GM18858 (cell line): ENCODE data around the gene PRDX5.

Experiments used
- ATAC-seq: cut with Tn5 transposase; IDR thresholded peaks from one replicate; pipeline ENCODE4 v1.9.1; 2021; ENCODE audit not compliant: unreplicated experiment

Gene PRDX5

DNA sequence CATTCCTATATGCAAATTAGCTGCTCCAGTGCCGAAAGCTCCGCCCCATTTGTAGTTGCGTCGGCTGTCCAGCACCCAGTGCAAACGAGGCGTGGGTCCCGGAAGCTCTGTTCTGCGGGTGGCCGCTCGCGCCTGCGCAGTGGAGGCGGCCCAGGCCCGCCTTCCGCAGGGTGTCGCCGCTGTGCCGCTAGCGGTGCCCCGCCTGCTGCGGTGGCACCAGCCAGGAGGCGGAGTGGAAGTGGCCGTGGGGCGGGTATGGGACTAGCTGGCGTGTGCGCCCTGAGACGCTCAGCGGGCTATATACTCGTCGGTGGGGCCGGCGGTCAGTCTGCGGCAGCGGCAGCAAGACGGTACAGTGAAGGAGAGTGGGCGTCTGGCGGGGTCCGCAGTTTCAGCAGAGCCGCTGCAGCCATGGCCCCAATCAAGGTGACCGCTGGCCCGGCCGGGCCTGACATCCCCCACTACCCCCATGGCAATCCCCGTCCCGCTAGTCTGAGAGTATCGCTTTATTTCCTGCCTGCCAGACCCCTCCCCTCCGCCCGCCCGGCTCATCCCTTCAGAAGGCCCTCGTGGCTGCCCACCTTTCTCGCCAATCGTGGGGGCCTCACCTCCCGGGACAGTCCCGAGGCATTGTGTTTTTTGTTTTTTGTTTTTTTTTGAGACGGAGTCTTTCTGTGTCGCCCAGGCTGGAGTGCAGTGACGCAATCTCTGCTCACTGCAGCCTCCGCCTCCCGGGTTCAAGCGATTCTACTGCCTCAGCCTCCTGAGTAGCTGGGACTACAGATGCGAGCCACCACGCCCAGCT lies at the start of gene PRDX5:
PRDX5 (plus strand) TSS at position 161 of the 805 bp plus-strand sequence; CDS start at position 256, 95 bp downstream.
- ATAC-seq = peak; percentile 63

DNA sequence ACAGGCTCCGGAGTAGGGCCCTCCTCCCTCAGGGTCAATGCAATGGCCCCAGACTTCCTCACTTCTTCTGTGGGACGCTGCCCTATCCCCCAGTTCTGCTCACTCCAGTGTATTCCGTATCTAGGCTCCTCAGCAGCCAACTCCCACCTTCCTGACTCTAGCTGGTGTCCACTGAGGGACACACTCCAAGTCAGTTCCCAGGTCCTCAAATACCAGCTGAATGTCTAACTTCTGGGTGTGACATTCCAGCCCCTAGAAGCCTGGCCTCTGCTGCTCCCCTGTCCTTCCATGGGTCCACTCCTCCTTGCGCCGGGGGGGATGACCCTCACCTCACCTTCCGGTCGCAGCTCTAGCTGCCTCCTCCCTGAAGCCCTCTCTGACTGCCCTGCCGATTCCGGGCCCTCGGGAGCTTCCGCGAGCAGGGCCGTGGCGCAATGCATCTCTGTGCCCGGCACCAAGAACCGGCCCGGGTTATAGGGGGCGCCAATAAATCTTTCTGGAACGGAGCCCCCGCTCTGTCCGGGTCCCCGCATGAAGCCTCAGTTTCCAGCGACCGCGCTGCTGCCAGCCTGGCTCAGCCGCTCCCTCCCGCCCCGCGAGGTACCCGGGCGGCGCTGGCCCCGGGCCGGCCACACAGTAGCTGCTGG lies 48.9 kb upstream of the PRDX5 start:
- ATAC-seq = no peak

DNA sequence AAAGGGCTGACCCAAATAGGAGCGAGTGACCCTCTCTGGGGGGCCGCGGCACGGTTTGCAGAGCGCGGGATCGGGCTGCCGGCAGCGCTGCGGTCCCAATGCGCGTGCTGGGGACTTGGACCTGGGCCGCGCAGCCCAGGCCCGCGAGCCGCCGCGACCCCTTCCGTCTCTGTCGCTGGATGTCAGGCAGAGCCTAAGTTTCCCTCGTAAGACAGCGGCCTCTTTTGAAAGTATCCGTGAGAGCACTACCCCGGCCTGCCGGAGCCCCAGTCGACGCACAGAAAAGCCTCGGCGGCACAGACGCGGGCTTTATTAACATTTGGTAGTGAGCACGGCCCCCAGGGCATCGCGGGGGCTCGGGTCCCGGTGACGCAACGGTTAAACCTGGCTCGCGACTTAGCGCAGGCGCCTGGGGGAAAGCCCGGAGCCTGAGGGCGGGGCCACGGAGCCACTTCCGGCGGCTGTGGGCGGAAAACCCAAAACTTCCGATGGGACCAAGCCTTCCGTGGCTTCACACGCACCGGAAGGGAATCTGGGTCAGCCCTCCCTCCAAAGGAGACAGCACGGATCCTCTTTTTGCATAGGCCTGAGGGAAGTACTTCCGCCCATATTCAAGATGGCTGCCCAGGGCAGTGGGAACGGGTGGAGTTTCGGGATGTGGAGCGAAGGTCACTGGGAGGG lies 48.2 kb upstream of the PRDX5 start:
- ATAC-seq = peak; percentile 54

DNA sequence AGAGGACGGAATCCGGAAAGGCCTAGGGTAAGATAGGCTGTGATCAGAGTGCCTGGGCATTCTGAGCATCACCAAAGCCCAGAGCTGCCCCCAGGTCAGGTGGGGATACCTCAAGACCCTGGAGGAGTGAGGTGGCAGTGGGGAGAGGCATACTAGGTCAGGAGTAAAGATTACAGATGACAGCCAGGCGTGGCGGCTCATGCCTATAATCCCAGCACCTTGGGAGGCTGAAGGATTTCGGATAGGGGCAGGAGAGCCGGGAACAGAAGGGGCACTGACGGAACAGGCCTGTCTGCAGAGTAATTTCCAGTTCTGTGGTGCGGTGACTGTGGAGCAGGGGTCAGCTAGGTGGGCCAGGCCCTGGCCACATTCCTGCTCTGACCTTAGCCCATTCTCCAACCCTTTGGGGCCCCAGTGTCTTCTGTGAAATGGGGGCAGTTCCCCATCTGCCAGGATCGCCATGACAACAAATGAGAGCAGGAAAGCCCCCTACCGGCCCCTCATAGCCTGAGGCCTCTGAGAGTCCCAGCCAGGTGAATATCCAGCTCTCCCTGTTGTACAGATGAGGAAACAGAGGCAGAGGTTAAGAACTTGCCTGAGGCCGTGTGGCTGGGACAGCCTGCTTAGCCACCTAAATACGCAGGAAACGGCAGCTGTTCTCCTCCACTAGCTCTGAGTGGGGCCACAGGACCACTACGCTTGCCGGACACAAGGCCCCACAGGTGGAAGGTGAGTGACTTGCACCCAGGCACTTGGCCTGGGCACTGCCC lies 42.7 kb upstream of the PRDX5 start:
- no peak for ATAC-seq

DNA sequence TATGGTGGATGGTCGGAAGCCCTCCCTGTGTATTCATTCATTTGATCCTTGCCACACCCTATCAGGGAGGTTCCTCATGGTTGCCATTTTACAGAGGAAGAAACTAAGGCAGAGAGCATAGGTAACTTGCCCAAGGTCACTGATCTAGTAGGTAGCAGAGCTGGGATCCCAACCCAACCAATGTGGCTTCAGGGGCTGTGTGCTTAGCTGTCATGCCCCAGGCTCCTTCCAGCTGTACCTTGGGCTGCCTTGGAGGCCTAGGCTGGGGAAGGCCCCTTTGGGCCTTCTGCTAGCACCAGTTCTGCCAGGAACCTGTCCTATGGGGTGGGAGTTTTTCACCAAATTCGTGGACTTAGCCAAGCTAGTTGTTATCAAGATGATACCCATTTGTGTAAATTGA lies 42.1 kb upstream of the PRDX5 start:
- no peak for ATAC-seq

DNA sequence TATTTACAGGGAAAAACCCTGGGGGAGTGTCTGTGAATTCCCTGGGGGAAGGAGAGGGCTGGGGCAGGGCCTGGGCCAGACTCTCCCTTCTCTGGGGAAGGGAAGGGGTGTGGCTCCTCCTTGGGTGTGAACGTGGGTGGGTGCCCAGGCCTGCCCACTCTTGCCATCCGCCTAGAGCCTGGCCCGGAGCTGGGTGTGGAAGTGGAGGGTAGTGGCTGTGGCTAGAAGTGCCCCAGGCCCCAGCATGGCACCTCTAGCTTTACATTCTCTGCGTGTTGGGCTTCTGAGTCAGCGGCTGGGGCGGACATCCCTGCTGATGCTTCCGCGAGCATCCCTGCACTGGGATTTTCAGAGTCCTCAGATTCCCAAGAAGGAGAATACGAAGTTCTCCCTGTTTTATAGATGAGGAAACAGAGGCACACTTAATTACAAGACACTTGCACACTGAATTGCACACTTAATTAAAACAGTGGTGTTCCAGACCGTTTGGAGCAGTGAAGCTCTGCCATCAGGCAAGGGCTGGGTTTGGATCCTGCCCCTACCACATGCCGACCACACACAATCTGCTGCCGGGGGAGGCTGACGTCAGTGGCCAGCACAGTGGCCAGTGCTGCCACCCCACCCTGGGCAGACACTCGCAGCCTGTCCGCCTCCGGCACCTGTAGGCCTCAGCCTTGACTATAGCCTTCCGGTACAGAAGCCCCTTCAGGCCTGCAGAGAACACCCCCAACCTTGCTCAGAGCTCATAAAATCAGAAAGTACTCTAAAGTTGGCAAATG lies 41.1 kb upstream of the PRDX5 start:
- no peak for ATAC-seq

DNA sequence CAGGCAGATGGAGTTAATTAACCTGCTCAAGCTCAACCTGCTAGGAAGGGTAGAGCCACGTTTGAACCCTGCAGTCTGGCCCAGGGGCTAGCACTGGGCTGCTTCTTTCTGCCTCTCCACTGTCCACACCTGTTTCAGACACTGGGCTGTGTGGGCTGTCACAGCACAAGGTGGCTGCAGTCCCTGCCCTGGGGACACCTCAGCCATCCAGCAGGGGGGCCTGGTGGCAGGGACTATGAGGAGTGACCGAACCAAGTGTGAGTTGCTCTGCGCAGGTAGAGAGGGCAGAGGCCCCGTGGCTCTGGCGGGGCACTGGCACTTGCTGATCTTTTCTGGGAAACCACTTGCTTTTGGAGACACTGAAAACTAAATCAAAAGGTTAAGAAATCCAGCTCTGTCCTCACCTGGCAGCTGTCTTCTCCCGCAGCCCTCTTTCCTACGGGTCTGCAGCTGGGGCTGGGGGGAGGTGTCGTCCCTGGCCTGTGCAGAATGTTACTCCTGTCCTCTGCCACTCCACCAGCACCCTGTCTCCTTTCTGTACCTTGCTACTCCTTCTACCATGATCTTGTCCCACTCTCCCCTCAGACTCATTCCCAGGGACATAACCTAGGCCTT lies 39.2 kb upstream of the PRDX5 start:
- no peak for ATAC-seq

DNA sequence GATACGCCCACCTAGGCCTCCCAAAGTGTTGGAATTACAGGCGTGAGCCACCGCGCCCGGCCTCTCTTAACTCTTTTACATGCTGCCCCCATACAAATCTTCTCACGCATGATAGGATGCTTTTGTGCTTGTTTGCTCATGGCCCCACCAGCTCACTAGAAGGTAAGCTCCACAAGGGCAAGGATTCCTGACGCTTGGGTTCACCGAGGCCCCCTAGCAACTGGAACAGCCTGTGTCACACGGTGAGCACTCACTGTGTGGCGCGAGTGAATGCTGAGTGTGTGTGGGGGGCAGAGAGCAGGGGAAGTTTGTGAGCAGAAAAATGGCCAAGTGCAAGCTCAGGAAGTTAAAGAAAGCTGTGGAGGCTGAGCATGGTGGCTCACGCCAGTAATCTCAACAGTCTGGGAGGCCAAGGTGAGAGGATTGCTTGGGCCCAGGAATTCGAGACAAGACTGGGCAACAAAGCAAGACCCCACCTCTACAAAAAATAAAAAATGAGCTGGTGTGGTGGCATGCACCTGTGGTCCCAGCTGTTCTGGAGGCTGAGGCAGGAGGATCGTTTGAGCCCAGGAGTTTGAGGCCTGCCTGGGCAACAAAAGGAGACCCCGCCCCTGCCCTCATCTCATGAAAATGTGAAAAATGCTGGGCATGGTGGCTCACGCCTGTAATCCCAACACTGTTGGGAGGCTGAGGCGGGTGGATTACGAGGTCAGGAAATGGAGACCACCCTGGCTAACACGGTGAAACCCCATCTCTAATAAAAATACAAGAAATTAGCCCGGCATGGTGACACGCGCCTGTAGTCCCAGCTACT lies 35.8 kb upstream of the PRDX5 start:
- ATAC-seq = no peak

DNA sequence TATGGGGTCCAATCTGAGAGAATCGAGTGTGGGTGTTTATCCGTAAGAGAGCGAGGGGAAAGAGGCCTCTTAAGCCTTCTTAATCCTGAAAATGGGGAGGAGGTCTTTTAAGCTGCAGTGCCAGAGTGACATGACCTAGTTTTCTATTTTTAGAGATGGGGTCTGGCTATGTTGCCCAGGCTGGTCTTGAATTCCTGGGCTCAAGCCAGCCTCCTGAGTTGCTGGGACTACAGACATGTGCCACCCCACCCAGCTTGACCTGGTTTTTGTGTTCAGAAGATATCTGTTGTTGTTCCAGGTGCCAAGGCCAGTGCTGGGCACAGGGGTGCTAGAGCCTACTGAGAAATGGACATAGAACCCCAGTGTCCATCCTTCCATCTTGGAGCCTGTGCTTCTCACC lies 34.8 kb upstream of the PRDX5 start:
- ATAC-seq = no peak

DNA sequence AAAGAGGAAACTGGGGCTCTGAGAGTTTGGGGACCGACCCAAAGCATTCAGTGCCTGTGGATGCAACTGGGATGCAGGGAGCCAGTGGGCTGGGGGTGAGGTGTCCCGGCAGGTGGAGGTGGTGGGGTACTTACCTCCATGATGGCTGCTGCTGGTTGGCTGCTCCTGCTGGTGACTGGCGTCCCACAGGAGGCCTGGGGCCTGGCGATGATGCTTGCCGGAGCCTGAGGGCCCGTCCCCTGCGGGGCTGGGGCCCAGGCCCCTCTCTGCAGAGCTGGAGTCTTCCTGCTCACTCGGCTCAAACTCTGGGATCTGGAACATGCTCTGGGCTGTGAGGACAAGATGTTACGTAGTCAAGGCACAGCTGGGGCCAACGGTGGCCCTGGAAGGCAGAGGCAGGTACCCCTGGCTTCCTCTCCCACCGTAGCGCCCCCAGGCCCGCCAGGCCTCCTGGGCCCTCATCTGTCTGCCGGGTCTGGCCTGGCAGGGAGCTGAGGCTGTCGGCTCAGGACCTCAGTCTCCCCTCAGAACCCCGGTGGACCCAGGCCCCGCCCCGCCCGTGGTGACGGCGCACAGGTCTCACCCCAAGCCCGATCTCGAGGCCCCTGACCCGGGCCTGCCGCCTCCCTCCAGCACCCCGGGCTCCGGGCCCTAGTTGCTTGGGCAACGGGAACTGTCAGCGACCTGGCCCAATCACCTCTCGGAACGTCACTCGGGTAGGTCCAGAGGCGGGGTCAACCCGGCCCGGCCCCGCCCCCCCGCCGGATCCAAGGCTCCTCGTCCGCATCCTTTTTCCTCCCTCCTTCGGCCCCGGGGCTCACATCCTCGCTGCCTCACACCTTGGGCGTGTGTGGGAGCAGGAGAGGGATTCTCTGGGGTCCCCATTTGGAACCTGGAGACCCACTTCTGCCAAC lies 33.6 kb upstream of the PRDX5 start, which contains the start of gene BAD:
BAD (minus strand) TSS at position 618 of the 914 bp plus-strand sequence; CDS start at position 321, 297 bp downstream.
- ATAC-seq = peak; percentile 57

DNA sequence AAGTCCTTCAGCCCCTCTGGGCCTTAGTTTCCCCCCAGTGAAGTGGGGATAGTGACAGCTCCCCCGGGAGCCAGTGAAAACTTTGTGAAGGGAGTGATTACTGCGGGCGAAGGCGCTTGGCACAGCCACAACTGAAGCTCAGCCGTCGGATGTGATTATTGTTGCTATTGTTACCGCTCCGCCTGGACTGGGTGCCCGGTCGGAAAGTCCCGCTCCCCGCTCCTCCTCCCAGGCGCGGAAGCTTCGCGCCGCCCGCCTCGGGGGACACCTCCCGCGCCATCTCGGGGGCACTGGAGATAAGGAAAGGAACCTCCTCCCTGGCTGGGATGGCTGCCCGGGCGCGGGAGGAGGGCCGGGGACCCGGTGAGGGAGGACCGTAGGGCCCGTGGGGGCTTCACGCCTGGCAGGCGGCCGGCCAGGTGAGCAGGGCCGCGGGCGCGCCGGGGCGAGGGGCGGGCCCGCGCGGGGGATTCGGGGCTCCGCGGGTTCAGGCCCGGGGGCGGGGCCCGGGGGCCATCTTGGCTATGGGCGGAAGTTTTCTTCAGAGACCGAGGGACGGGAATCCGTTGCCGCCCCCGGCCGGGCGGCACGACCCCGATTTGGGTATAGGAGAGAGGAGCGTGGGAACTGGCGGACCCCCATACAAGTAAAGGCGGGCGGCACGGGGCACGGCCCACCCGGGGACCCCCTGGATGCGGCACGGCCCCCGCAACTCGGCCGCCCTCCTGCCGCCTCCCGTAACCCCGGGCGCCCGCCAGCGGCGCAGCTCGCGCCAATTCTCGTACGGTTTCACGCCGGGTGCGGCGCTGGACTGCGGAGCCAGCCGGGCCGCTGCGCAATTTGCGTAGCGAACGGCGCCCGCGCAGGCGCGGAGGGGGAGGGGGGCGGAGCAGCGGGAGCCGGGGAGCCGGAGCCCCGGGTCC lies 32.7 kb upstream of the PRDX5 start, which contains the start of gene GPR137:
GPR137 (plus strand) TSS at position 887 of the 923 bp plus-strand sequence. CDS start 677 bp downstream, outside the sequence.
- peak; percentile 31 for ATAC-seq

DNA sequence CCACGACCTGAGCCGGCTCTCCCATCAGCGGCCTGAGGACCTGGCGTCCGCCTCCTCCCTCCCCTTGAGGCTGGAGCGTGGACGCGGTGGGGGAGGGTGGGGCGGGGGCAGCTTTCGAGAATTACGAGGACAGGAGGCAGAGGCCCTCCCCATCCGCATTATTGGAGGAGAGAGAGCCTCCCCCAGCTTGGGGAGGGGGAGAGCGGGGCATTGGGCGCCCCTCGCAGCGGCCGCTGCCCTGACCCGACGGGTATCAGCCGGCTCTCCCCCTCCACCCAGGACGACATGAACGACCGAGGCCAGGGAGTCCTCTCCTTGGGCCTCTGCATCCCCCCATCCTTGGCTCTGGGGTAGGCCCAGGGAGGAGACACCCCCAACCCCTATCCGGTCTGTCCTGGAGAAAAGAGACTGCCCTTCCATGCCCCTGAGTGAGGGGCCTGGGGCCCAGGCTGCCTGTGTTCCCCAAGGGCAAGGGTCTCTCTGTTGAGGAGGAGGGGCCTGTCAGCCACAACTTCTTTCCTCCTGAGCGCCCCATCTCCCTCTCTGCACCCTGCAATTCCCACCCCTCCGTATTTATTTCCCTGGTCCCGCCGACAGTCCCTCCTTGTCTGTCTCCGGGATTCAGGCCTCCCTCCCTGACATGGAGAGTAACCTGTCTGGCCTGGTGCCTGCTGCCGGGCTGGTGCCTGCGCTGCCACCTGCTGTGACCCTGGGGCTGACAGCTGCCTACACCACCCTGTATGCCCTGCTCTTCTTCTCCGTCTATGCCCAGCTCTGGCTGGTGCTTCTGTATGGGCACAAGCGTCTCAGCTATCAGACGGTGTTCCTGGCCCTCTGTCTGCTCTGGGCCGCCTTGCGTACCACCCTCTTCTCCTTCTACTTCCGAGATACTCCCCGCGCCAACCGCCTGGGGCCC lies 31.8 kb upstream of the PRDX5 start:
- no peak for ATAC-seq

DNA sequence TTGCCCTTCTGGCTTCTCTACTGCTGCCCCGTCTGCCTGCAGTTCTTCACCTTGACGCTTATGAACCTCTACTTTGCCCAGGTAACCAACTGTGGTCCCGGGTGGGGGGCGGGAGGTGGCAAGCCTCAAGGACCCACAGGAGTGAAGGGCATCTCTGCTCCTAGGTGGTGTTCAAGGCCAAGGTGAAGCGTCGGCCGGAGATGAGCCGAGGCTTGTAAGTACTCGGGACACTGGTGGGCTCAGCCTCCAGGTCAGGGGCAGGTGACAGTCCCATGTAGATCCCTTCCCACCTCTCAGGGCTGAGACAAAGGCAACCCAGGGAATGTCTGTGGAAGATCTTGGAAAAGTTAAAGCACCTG lies 31.1 kb upstream of the PRDX5 start:
- ATAC-seq = no peak

DNA sequence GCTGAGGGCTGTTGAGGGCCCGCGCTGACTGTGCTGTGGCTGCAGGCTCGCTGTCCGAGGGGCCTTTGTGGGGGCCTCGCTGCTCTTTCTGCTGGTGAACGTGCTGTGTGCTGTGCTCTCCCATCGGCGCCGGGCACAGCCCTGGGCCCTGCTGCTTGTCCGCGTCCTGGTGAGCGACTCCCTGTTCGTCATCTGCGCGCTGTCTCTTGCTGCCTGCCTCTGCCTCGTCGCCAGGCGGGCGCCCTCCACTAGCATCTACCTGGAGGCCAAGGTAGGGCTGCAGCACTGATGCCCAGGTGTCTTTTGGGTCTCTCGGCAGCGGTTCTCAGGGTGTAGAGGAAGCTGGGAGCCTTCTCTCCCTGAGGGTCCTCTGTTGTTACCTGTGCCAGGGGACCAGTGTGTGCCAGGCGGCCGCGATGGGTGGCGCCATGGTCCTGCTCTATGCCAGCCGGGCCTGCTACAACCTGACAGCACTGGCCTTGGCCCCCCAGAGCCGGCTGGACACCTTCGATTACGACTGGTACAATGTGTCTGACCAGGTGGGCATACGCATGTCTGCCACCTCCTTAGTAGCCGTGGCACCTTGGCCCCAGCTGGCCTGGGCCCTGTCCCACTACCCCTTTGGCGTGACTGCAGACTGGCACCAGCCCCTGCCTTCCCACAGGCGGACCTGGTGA lies 30.1 kb upstream of the PRDX5 start:
- no peak for ATAC-seq

DNA sequence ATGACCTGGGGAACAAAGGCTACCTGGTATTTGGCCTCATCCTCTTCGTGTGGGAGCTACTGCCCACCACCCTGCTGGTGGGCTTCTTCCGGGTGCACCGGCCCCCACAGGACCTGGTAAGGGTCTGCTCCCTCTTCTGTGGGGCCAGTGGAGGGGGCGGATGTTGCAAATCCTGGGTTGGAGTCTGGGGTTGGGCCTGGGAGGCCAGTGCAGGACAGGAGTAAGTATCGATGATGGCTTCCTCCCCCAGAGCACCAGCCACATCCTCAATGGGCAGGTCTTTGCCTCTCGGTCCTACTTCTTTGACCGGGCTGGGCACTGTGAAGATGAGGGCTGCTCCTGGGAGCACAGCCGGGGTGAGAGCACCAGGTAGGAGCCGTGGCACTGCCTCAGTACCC lies 29.6 kb upstream of the PRDX5 start:
- ATAC-seq = no peak
